Liver (tissue), 5 donors: Measurements from ENCODE around the gene SLC43A3. TPM values are rescaled to one million over a fixed set of nuclear protein-coding genes. Genes with fewer than 3 reads are reported as not detected.

ENCODE experiments used
- polyA plus RNA-seq, 2 donors: library from polyadenylated mRNA; stranded (reverse) in 1 of 2; unstranded in 1 of 2; fragments of 200-250 nt in 1 of 2; fragments of >200 nt in 1 of 2; fragmentation: Nextera tagmentation in 1 of 2; extraction: Ambion mirVana in 1 of 2; gene quantifications; one replicate each; pipeline versions ENCODE4 v1.2.1 to v1.2.3, GENCODE V29; 2013 to 2015
- small RNA-seq: library from RNA; depleted of rRNA; stranded (forward); fragments of <200 nt; gene quantifications from one replicate; pipeline ENCODE3, GENCODE V24; 2014
- total RNA-seq, 2 donors: library from RNA; depleted of rRNA; stranded (reverse); fragments of >200 nt; gene quantifications; one replicate each; pipeline ENCODE4 v1.2.3, GENCODE V29; 2014
- donor health status: healthy.
- donor health status: healthy.
- donor health status: healthy.

SLC43A3 gene
- total and polyA plus RNA-seq, 4 donors = 47.2 to 152 (median 93.0) TPM

Small RNA genes within 50 kb of the gene (small RNA-seq; reads per million reads assigned to genes)
- not detected for gene RNA5SP341

Other genes starting within 250 kb of the SLC43A3 start
- 1 to 10 TPM in 1 of 2 donors, under 1 TPM in 1; under 0.01 to 1.4 TPM for gene LRRC55, start 245.2 kb downstream of the SLC43A3 start, total RNA-seq
- 1 to 10 TPM in 1 of 2 donors, under 1 TPM in 1; 0.08 to 1.5 TPM for gene LRRC55, start 245.2 kb downstream of the SLC43A3 start, polyA plus RNA-seq
- 10 to 100 TPM in 1 of 2 donors, 1 to 10 TPM in 1; 3.2 to 39.4 TPM for gene APLNR, start 189.9 kb downstream of the SLC43A3 start, total RNA-seq
- 1 to 10 TPM; 3.4 to 4.5 TPM for gene APLNR, start 189.9 kb downstream of the SLC43A3 start, polyA plus RNA-seq
- gene TNKS1BP1, start 102.2 kb downstream of the SLC43A3 start, total RNA-seq = 10 to 100 TPM; 28.3 to 61.9 TPM
- 10 to 100 TPM; 32.0 to 67.1 TPM for gene TNKS1BP1, start 102.2 kb downstream of the SLC43A3 start, polyA plus RNA-seq
- 10 to 100 TPM; 28.5 to 45.3 TPM for gene SSRP1, start 91.2 kb downstream of the SLC43A3 start, total RNA-seq
- gene SSRP1, start 91.2 kb downstream of the SLC43A3 start, polyA plus RNA-seq = 10 to 100 TPM; 13.9 to 28.2 TPM
- gene P2RX3, start 88.8 kb downstream of the SLC43A3 start, total RNA-seq = under 1 TPM; 0.28 to 0.33 TPM
- gene P2RX3, start 88.8 kb downstream of the SLC43A3 start, polyA plus RNA-seq = under 1 TPM; 0.18 TPM
- gene PRG3, start 46.0 kb downstream of the SLC43A3 start, total RNA-seq = 1 to 10 TPM in 1 of 2 donors, not detected in 1; 4.9 TPM
- gene PRG3, start 46.0 kb downstream of the SLC43A3 start, polyA plus RNA-seq = under 1 TPM in 1 of 2 donors, not detected in 1; 0.22 TPM
- gene PRG2, start 36.5 kb downstream of the SLC43A3 start, total RNA-seq = 10 to 100 TPM in 1 of 2 donors, not detected in 1; 24.2 TPM
- 1 to 10 TPM in 1 of 2 donors, under 1 TPM in 1; 0.74 to 1.2 TPM for gene PRG2, start 36.5 kb downstream of the SLC43A3 start, polyA plus RNA-seq
- under 1 TPM; 0.75 to 0.89 TPM for gene RTN4RL2, start 33.4 kb upstream of the SLC43A3 start, total RNA-seq
- gene RTN4RL2, start 33.4 kb upstream of the SLC43A3 start, polyA plus RNA-seq = 10 to 100 TPM in 1 of 2 donors, 1 to 10 TPM in 1; 5.5 to 18.1 TPM
- gene SLC43A1, start 88.6 kb upstream of the SLC43A3 start, total RNA-seq = 100 to 1,000 TPM; 107 to 171 TPM
- gene SLC43A1, start 88.6 kb upstream of the SLC43A3 start, polyA plus RNA-seq = 100 to 1,000 TPM in 1 of 2 donors, 10 to 100 TPM in 1; 85.6 to 108 TPM
- gene TIMM10, start 103.6 kb upstream of the SLC43A3 start, total RNA-seq = 10 to 100 TPM; 19.8 to 23.7 TPM
- gene TIMM10, start 103.6 kb upstream of the SLC43A3 start, polyA plus RNA-seq = 10 to 100 TPM; 36.9 to 77.4 TPM
- not detected for gene SMTNL1, start 110.5 kb upstream of the SLC43A3 start, total RNA-seq
- not detected for gene SMTNL1, start 110.5 kb upstream of the SLC43A3 start, polyA plus RNA-seq
- 10 to 100 TPM; 18.6 to 44.8 TPM for gene UBE2L6, start 140.6 kb upstream of the SLC43A3 start, total RNA-seq
- gene UBE2L6, start 140.6 kb upstream of the SLC43A3 start, polyA plus RNA-seq = 10 to 100 TPM; 85.4 to 97.2 TPM
- 100 to 1,000 TPM; 235 to 541 TPM for gene SERPING1, start 170.6 kb upstream of the SLC43A3 start, total RNA-seq
- gene SERPING1, start 170.6 kb upstream of the SLC43A3 start, polyA plus RNA-seq = 1,000 to 10,000 TPM; 2,487 to 2,911 TPM
- gene YPEL4, start 222.8 kb upstream of the SLC43A3 start, total RNA-seq = 10 to 100 TPM in 1 of 2 donors, under 1 TPM in 1; 0.08 to 19.9 TPM
- gene YPEL4, start 222.8 kb upstream of the SLC43A3 start, polyA plus RNA-seq = under 1 TPM; 0.14 to 0.31 TPM
- gene CLP1, start 230.6 kb upstream of the SLC43A3 start, total RNA-seq = 10 to 100 TPM; 10.1 to 12.3 TPM
- gene CLP1, start 230.6 kb upstream of the SLC43A3 start, polyA plus RNA-seq = 1 to 10 TPM; 5.9 to 6.6 TPM
- 10 to 100 TPM; 27.1 to 31.4 TPM for gene ZDHHC5, start 241.0 kb upstream of the SLC43A3 start, total RNA-seq
- 10 to 100 TPM in 1 of 2 donors, 1 to 10 TPM in 1; 7.2 to 25.1 TPM for gene ZDHHC5, start 241.0 kb upstream of the SLC43A3 start, polyA plus RNA-seq